ENCODE results near the gene C2. TPM values are rescaled to one million over a fixed set of nuclear protein-coding genes. Genes with fewer than 3 reads are reported as not detected.

The C2 gene
- total RNA-seq, 4 donors from 2014 or later, result 2.5 to 6.2 (median 4.4) TPM

DNA sequence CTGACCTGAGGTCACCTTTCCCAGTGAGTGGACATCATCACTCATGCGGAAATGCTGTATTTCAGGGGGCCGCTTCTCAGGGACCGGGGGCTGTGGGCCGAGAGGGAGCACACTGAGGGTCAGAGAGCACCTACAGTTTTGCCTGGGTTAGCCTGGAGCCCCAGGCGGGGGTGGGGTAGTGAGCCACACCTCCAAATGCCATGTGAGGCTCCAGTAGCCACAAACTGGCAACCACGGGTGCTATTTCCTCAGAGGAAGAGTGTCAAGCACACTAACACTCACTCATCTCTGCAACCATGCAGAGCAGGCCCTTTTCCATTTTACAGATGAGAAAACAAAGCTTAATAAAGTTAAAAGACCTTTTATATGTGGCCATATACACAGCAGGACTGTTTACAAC, 34.7 kb upstream of the C2 start:
- 73 to 83% methylated on average over 4 to 6 of the region's 6 CpGs for WGBS, 2 donors
- H3K4me3 ChIP-seq (replicated peaks in 1 of 3), result no peak overlapping the region

DNA sequence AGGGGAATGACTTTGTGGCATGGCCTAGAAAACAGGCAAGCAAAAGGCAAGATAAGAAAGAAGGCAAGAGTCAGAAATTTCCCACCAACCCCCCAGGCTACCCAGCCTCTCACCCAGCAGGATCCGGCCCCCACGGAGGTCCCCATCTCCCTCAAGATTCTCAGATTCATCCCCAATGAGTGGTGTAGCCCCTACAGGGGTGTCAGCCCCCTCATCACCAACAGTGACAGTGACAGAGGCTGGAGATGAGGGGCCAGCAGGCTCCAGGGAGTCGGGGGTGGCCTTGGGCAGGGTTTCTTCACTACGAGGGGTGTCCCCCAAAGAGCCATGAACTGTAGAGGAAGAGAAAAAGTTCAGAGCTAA, 31.0 kb upstream of the C2 start:
- peaks cover 16 to 20% of the 10 kb centered on the region in 2 donors for H3K4me1 ChIP-seq
- peak overlapping the region in 2 of 3 donors; percentile 65 to 75 for H3K27ac ChIP-seq
- no peaks in the 10 kb centered on the region for H3K27me3 ChIP-seq
- H3K9me3 ChIP-seq, result no peaks in the 10 kb centered on the region
- peaks cover 9 to 24% of the 10 kb centered on the region in 2 donors for H3K36me3 ChIP-seq
- no peak for TF ChIP-seq POLR2A (IDR thresholded peaks at IDR 0.05)
- TF ChIP-seq, protein P1, sequence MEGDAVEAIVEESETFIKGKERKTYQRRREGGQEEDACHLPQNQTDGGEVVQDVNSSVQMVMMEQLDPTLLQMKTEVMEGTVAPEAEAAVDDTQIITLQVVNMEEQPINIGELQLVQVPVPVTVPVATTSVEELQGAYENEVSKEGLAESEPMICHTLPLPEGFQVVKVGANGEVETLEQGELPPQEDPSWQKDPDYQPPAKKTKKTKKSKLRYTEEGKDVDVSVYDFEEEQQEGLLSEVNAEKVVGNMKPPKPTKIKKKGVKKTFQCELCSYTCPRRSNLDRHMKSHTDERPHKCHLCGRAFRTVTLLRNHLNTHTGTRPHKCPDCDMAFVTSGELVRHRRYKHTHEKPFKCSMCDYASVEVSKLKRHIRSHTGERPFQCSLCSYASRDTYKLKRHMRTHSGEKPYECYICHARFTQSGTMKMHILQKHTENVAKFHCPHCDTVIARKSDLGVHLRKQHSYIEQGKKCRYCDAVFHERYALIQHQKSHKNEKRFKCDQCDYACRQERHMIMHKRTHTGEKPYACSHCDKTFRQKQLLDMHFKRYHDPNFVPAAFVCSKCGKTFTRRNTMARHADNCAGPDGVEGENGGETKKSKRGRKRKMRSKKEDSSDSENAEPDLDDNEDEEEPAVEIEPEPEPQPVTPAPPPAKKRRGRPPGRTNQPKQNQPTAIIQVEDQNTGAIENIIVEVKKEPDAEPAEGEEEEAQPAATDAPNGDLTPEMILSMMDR (IDR thresholded peaks at IDR 0.05), result no peak
- 61 to 66% methylated on average over 4 of the region's 4 CpGs for WGBS, 2 donors
- DNase-seq, result no peak
- H3K4me3 ChIP-seq (replicated peaks in 1 of 3), result peak overlapping the region in 1 of 3 donors; percentile 90
- intact Hi-C loops (cut with DNase I), result loop anchor here (5.0 kb wide), 2 partner anchors 34 to 56 kb away; partner anchors contain the start of gene NEU1

More for the DNA sequence above, 34.7 kb upstream of the C2 start:
- no peak for DNase-seq
- Histone ChIP-seq H3K27me3 (no peaks in the 10 kb centered on the region), H3K9me3 (no peaks in the 10 kb centered on the region), H3K36me3 (peaks cover 17 to 50% of the 10 kb centered on the region in 2 donors), H3K4me1 (peaks cover 5 to 7% of the 10 kb centered on the region in 2 donors), H3K27ac (no peak overlapping the region)
- TF ChIP-seq, protein P1 (IDR thresholded peaks at IDR 0.05), result no peak
- no peak for TF ChIP-seq POLR2A (IDR thresholded peaks at IDR 0.05)
- intact Hi-C loops (cut with DNase I), result no loop called here

DNA sequence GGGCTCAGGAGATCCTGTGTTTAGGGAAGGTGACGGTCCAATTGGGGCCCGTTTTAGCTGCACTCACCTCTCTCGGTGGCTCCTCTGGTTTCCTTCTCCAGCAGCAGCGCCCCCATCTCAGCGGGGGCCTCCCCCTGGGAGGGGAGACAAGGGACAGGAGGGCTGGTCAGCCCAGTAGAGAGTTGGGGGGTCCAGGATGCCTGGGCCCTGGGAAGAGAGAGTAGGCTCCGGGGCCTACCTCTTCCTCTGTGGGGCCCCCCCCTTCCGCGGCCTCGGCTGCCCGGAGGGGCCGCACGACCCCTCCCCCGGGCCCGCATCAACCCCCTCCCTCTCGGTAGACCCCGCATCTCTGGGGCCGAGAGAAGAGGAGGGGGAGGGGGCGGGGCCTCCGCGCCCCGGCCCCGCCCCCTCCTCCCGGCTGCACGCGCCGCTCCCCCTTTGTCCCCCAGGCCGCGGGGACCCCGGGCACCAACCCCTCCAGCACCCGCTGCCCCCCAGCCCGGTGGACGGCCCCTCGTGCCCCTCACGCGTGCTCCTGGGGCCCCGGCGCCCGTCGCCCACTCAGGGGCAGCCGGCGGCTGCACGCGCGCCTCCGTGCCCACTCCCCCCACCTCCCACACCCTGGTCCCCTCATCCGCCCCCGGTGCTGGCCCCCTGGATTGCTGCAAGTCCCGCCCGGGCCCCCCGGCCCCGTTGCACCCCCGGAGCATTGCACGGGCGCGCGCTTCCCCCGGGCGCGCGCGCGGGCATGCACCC, 30.5 kb upstream of the C2 start:
- no peaks in the 10 kb centered on the region for H3K9me3 ChIP-seq
- peaks cover 16 to 20% of the 10 kb centered on the region in 2 donors for H3K4me1 ChIP-seq
- H3K27me3 ChIP-seq, result no peaks in the 10 kb centered on the region
- intact Hi-C loops (cut with DNase I), result loop anchor here (5.0 kb wide), 2 partner anchors 35 to 55 kb away; partner anchors contain the start of gene NEU1
- H3K36me3 ChIP-seq, result peaks cover 6 to 20% of the 10 kb centered on the region in 2 donors
- peak overlapping the region; percentile 47 to 90 (median 57) for H3K4me3 ChIP-seq (replicated peaks in 1 of 3)
- 3 to 15% methylated on average over 5 of the region's 62 CpGs for WGBS, 2 donors
- peak overlapping the region; percentile 27 to 75 (median 65) for H3K27ac ChIP-seq
- TF ChIP-seq POLR2A (IDR thresholded peaks at IDR 0.05), result no peak
- TF ChIP-seq, protein P1 (IDR thresholded peaks at IDR 0.05), result no peak
- DNase-seq, result no peak

DNA sequence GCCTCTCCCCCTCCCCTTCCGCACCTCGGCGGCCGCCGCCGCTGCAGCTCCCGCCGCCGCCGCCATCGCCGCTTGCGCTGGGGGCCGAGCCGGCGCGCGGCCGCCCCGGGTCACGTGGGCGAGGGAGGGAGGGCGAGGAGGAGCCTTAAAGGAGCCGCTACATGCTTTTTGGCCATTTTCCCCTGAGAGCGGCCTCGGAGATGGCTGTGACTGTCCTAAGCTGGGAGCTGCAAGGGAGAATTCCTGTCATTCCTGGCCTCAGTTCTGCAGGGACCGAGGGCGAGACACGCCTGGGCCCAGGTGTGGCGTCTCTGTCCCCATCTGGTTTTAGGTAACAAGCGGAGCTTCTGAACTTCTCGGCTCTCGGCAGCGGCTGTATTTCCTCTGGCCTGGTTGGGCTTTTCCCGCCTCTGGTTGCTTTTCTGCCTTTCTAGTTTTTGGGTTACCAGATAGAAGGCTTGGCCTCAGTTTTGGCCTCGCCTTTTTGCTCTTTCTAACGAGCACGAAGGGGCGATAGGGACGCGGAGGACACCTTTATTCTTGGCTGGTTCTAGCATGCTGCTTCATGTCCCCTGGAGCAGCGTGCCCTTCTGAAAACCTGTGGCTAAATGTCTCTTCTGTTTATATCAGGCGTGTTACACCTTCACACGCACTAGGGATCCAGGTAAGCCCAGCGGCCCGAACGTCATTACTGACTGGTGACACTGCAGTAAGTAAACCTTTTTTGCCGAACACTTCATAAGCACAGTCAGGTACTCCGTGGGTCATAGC, 29.7 kb upstream of the C2 start, which contains the start of gene EHMT2:
Gene EHMT2, minus strand, starts transcription at position 87 of the 771 bp plus-strand sequence. Its CDS starts 21 bp downstream, at position 66.
- peaks cover 19 to 20% of the 10 kb centered on the region in 2 donors for H3K4me1 ChIP-seq
- intact Hi-C loops (cut with DNase I), result loop anchor here (5.0 kb wide), 2 partner anchors 35 to 55 kb away; partner anchors contain the start of gene NEU1

More for the DNA sequence above, 29.7 kb upstream of the C2 start, which contains the start of gene EHMT2:
- TF ChIP-seq, protein P1 (IDR thresholded peaks at IDR 0.05), result peak in 3 of 6 experiments; percentile 34 to 46 (median 44)
- TF ChIP-seq POLR2A (IDR thresholded peaks at IDR 0.05), result peak in 1 of 2 donors; percentile 84
- Histone ChIP-seq H3K27me3 (no peaks in the 10 kb centered on the region), H3K36me3 (peaks cover 0 to 12% of the 10 kb centered on the region in 2 donors), H3K4me3 (replicated peaks in 1 of 3) (peak within 1 kb of the TSS; percentile 47 to 90 (median 57)), H3K27ac (peak within 1 kb of the TSS; percentile 68 to 95 (median 86)), H3K9me3 (no peaks in the 10 kb centered on the region)
- DNase-seq, result peak; percentile 81 to 84
- 1% methylated on average over 31 to 34 of the region's 49 CpGs for WGBS, 2 donors
